ENCODE measurements around the gene STAP1.
"Not testable (repeated sequence)": the region's sequence is repeated elsewhere in the genome, so short reads cannot be mapped to it uniquely, and the experiment has no call there.

STAP1 gene

GRCh38 chr4:67558493-67558892 lies at the start of gene STAP1:
STAP1 (plus strand) TSS chr4:67558727; CDS start chr4:67558810, 83 bp downstream.
- Histone ChIP-seq H3K27me3 (ENCODE audit: insufficient read depth, low read length) (no peaks in the 10 kb centered on the region), H3K9me3 (ENCODE audit: low read length) (no peaks in the 10 kb centered on the region), H3K4me3 (ENCODE audit: low read length) (no peak within 1 kb of the TSS), H3K4me1 (ENCODE audit: insufficient read depth, low read length) (no peaks in the 10 kb centered on the region), H2AFZ (ENCODE audit: low read depth, low read length) (no peak within 1 kb of the TSS), H3K36me3 (ENCODE audit: insufficient read depth, low read length) (no peaks in the 10 kb centered on the region)

DNA sequence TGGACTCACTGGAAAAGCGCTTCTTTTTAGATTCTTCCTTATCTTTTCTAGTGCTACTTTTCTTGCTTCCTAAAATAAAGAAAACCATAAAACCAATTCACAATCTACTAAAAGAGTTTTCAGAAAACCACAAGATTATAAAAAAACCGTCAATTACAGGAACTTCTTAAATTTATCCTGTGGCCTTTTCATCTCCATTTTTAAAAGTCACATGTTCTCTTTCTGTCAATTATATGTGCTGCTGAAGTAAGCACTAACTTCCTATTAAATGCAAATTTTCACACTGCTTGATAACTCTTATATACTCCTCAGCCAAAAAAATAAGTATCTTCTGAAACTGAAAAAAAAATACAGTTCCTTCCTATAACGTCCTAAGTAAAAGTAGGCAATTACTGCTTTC lies 46.0 kb upstream of the STAP1 start:
- no peak overlapping the region for H2AFZ ChIP-seq (ENCODE audit: low read depth, low read length)
- no peaks in the 10 kb centered on the region for H3K9me3 ChIP-seq (ENCODE audit: low read length)
- peaks cover 58% of the 10 kb centered on the region for H3K36me3 ChIP-seq (ENCODE audit: insufficient read depth, low read length)
- no peaks in the 10 kb centered on the region for H3K27me3 ChIP-seq (ENCODE audit: insufficient read depth, low read length)
- no peaks in the 10 kb centered on the region for H3K4me1 ChIP-seq (ENCODE audit: insufficient read depth, low read length)
- no peak overlapping the region for H3K4me3 ChIP-seq (ENCODE audit: low read length)

GRCh38 chr4:67520141-67520540 lies 38.4 kb upstream of the STAP1 start:
- Histone ChIP-seq H3K4me3 (ENCODE audit: low read length) (no peak overlapping the region), H3K36me3 (ENCODE audit: insufficient read depth, low read length) (peaks cover 21% of the 10 kb centered on the region), H2AFZ (ENCODE audit: low read depth, low read length) (no peak overlapping the region), H3K9me3 (ENCODE audit: low read length) (peaks cover 2% of the 10 kb centered on the region), H3K27me3 (ENCODE audit: insufficient read depth, low read length) (no peaks in the 10 kb centered on the region), H3K4me1 (ENCODE audit: insufficient read depth, low read length) (no peaks in the 10 kb centered on the region)

DNA sequence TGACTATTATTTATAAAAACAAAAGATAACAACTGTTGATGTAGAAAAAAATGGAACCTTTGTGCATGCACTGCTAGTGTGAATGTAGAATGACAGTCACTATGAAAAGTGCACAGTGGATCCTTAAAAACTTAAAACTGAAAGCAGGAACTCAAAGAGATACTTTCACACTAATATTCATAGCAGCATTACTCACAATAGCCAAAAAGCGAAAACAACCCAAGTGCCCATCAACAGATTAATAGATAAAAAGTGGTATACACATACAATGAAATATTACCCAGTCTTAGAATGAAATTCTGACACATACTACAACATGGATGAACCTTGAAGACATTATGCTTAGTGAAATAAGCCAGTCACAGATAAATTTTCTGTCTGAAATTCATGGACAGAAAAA lies 37.0 kb upstream of the STAP1 start:
- Histone ChIP-seq H3K4me1 (ENCODE audit: insufficient read depth, low read length) (no peaks in the 10 kb centered on the region), H3K9me3 (ENCODE audit: low read length) (peaks cover 4% of the 10 kb centered on the region), H3K27me3 (ENCODE audit: insufficient read depth, low read length) (no peaks in the 10 kb centered on the region), H2AFZ (ENCODE audit: low read depth, low read length) (no peak overlapping the region), H3K36me3 (ENCODE audit: insufficient read depth, low read length) (peaks cover 19% of the 10 kb centered on the region), H3K4me3 (ENCODE audit: low read length) (no peak overlapping the region)

- Histone ChIP-seq H2AFZ (ENCODE audit: low read depth, low read length) (no peak overlapping the region), H3K4me3 (ENCODE audit: low read length) (no peak overlapping the region), H3K9me3 (ENCODE audit: low read length) (peaks cover 4% of the 10 kb centered on the region), H3K36me3 (ENCODE audit: insufficient read depth, low read length) (peaks cover 19% of the 10 kb centered on the region), H3K4me1 (ENCODE audit: insufficient read depth, low read length) (no peaks in the 10 kb centered on the region), H3K27me3 (ENCODE audit: insufficient read depth, low read length) (no peaks in the 10 kb centered on the region)
Measured at GRCh38 chr4:67522230-67522629, 36.3 kb upstream of the STAP1 start.

GRCh38 chr4:67522851-67523671 lies 35.5 kb upstream of the STAP1 start:
- H3K4me3 ChIP-seq (ENCODE audit: low read length): no peak overlapping the region
- H3K36me3 ChIP-seq (ENCODE audit: insufficient read depth, low read length): peaks cover 16% of the 10 kb centered on the region
- H2AFZ ChIP-seq (ENCODE audit: low read depth, low read length): no peak overlapping the region

DNA sequence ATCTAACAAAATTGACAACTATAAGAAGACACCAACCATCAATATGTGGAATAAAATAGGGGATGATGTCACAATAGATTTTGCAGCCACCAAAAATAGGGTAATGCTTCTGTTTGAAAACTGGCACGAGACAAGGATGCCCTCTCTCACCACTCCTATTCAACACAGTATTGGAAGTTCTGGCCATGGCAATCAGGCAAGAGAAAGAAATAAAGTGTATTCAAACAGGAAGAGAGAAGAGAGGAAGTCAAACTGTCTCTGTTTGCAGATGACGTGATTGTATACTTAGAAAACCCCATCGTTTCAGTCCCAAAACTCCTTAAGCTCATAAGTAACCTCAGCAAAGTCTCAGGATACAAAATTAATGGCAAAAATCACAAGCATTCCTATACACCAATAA lies 34.4 kb upstream of the STAP1 start:
- not testable (repeated sequence) for H3K9me3 ChIP-seq (ENCODE audit: low read length); H3K4me3 ChIP-seq (ENCODE audit: low read length); H2AFZ ChIP-seq (ENCODE audit: low read depth, low read length); H3K27me3 ChIP-seq (ENCODE audit: insufficient read depth, low read length); H3K4me1 ChIP-seq (ENCODE audit: insufficient read depth, low read length)
- peaks cover 19% of the 10 kb centered on the region for H3K36me3 ChIP-seq (ENCODE audit: insufficient read depth, low read length)

More at GRCh38 chr4:67522851-67523671, 35.5 kb upstream of the STAP1 start:
- Histone ChIP-seq H3K9me3 (ENCODE audit: low read length) (peaks cover 4% of the 10 kb centered on the region), H3K4me1 (ENCODE audit: insufficient read depth, low read length) (no peaks in the 10 kb centered on the region), H3K27me3 (ENCODE audit: insufficient read depth, low read length) (no peaks in the 10 kb centered on the region)

GRCh38 chr4:67531379-67531962 lies 27.1 kb upstream of the STAP1 start:
- Histone ChIP-seq H3K36me3 (ENCODE audit: insufficient read depth, low read length) (peaks cover 58% of the 10 kb centered on the region), H3K4me3 (ENCODE audit: low read length) (no peak overlapping the region), H3K4me1 (ENCODE audit: insufficient read depth, low read length) (no peaks in the 10 kb centered on the region), H3K27me3 (ENCODE audit: insufficient read depth, low read length) (no peaks in the 10 kb centered on the region), H3K9me3 (ENCODE audit: low read length) (peaks cover 8% of the 10 kb centered on the region), H2AFZ (ENCODE audit: low read depth, low read length) (no peak overlapping the region)

DNA sequence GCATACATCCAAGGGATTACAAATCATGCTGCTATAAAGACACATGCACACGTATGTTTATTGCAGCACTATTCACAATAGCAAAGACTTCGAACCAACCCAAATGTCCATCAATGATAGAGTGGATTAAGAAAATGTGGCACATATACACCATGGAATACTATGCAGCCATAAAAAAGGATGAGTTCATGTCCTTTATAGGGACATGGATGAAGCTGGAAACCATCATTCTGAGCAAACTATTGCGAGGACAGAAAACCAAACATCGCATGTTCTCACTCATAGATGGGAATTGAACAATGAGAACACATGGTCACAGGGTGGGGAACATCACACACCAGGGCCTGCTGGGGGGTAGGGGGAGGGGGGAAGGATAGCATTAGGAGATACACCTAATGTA lies 26.1 kb upstream of the STAP1 start:
- H3K4me1 ChIP-seq (ENCODE audit: insufficient read depth, low read length); H3K4me3 ChIP-seq (ENCODE audit: low read length); H3K27me3 ChIP-seq (ENCODE audit: insufficient read depth, low read length); H2AFZ ChIP-seq (ENCODE audit: low read depth, low read length); H3K9me3 ChIP-seq (ENCODE audit: low read length): not testable (repeated sequence)
- peaks cover 59% of the 10 kb centered on the region for H3K36me3 ChIP-seq (ENCODE audit: insufficient read depth, low read length)

- H3K36me3 ChIP-seq (ENCODE audit: insufficient read depth, low read length): peaks cover 61% of the 10 kb centered on the region
- peaks cover 8% of the 10 kb centered on the region for H3K9me3 ChIP-seq (ENCODE audit: low read length)
- no peak overlapping the region for H2AFZ ChIP-seq (ENCODE audit: low read depth, low read length)
- no peak overlapping the region for H3K4me3 ChIP-seq (ENCODE audit: low read length)
- H3K4me1 ChIP-seq (ENCODE audit: insufficient read depth, low read length): no peaks in the 10 kb centered on the region
- H3K27me3 ChIP-seq (ENCODE audit: insufficient read depth, low read length): no peaks in the 10 kb centered on the region
Measured at GRCh38 chr4:67533112-67533511, 25.4 kb upstream of the STAP1 start.

DNA sequence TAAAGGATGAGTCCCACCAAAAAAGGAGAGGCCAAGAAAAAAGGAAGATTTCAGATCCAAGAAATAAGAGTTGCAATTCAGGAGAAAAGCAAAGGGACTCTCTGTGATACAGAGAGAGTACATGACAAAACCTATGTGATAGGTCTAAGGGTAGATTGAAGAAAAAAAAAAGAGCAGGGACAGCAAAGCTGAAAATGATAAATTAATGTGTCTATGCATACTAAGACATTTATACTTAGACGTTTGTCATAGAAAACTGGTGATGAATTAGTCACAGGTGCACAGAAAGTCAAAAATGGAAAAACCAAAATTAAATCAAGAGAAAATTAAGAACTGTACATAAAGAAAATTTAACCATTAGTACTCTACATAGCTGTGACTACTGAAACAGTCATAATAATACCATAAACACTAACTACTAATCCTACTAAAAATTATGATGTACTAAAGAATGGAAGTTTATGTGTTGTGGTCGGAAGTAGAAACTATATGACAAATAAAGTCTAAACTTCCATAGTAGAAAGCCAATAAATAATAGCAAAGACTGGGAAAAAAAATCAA lies 23.2 kb upstream of the STAP1 start:
- H3K9me3 ChIP-seq (ENCODE audit: low read length): peaks cover 8% of the 10 kb centered on the region
- H3K27me3 ChIP-seq (ENCODE audit: insufficient read depth, low read length): no peaks in the 10 kb centered on the region
- no peak overlapping the region for H2AFZ ChIP-seq (ENCODE audit: low read depth, low read length)
- peaks cover 60% of the 10 kb centered on the region for H3K36me3 ChIP-seq (ENCODE audit: insufficient read depth, low read length)
- no peaks in the 10 kb centered on the region for H3K4me1 ChIP-seq (ENCODE audit: insufficient read depth, low read length)
- H3K4me3 ChIP-seq (ENCODE audit: low read length): no peak overlapping the region

- Histone ChIP-seq H3K4me1 (ENCODE audit: insufficient read depth, low read length) (peaks cover 14% of the 10 kb centered on the region), H3K9me3 (ENCODE audit: low read length) (no peaks in the 10 kb centered on the region), H3K36me3 (ENCODE audit: insufficient read depth, low read length) (peaks cover 50% of the 10 kb centered on the region), H3K27me3 (ENCODE audit: insufficient read depth, low read length) (no peaks in the 10 kb centered on the region), H2AFZ (ENCODE audit: low read depth, low read length) (no peak overlapping the region), H3K4me3 (ENCODE audit: low read length) (no peak overlapping the region)
Measured at GRCh38 chr4:67539830-67540229, 18.7 kb upstream of the STAP1 start.

- H3K4me1 ChIP-seq (ENCODE audit: insufficient read depth, low read length): peaks cover 14% of the 10 kb centered on the region
- no peak overlapping the region for H2AFZ ChIP-seq (ENCODE audit: low read depth, low read length)
- no peaks in the 10 kb centered on the region for H3K9me3 ChIP-seq (ENCODE audit: low read length)
- H3K27me3 ChIP-seq (ENCODE audit: insufficient read depth, low read length): no peaks in the 10 kb centered on the region
- H3K4me3 ChIP-seq (ENCODE audit: low read length): no peak overlapping the region
- H3K36me3 ChIP-seq (ENCODE audit: insufficient read depth, low read length): peaks cover 38% of the 10 kb centered on the region
Measured at GRCh38 chr4:67542076-67542475, 16.5 kb upstream of the STAP1 start.
